IMR-90 (cell line): ENCODE data around the gene OSBPL9. TPM values are rescaled to one million over a fixed set of nuclear protein-coding genes. Genes with fewer than 3 reads are reported as not detected.

Source experiments
- ATAC-seq: fragments of 200-7000 bp; cut with Tn5 transposase; 2 replicates; pipeline ENCODE4 v1.9.1; 2020; ENCODE audit warnings: low read depth, mild to moderate bottlenecking, moderate library complexity
- BruUV-seq: library from RNA; stranded (reverse); fragments of 400-500 nt; replicated peaks from 2 replicates; lab custom pipeline; 2021; lab: Mats Ljungman, UMichigan
- CTCF ChIA-PET: fragments of 300-600 bp; formaldehyde crosslinking; extraction: SDS; loops from one replicate; lab custom pipeline; 2021; ENCODE audit warnings: antibody characterized with exemption; lab: Yijun Ruan, JAX
- POLR2A ChIA-PET: fragments of 300-600 bp; sonication (Branson Sonifier 250); formaldehyde crosslinking; loops from one replicate; lab custom pipeline; 2022; ENCODE audit warnings: antibody characterized with exemption; ENCODE audit not compliant: unreplicated experiment; lab: Charles Lee
- DNase-seq: peaks from one replicate; pipeline ENCODE4 v3.0.0; 2013
- H2AFZ ChIP-seq: replicated peaks from 2 replicates; pipeline ENCODE3; 2013; ENCODE audit warnings: low read length, mild to moderate bottlenecking; ENCODE audit not compliant: poor library complexity
- H2AK5ac ChIP-seq: 2 replicates; pipeline ENCODE4 v1.6.1; 2013; ENCODE audit warnings: low read depth, low read length, inconsistent platforms
- H2AK9ac ChIP-seq: replicated peaks from 2 replicates; pipeline ENCODE3; 2013; ENCODE audit warnings: mild to moderate bottlenecking, low read depth, low read length, moderate library complexity; ENCODE audit not compliant: poor library complexity
- H2BK120ac ChIP-seq: 2 replicates; pipeline ENCODE4 v1.6.1; 2013; ENCODE audit warnings: low read depth, low read length, inconsistent platforms
- H2BK15ac ChIP-seq: 3 replicates; pipeline ENCODE4 v1.6.1; 2013; ENCODE audit warnings: low read depth, low read length, inconsistent platforms
- H2BK20ac ChIP-seq: 2 replicates; pipeline ENCODE4 v1.6.1; 2013; ENCODE audit warnings: low read depth, mild to moderate bottlenecking, inconsistent platforms, low read length, moderate library complexity
- H2BK5ac ChIP-seq: 2 replicates; pipeline ENCODE4 v1.6.1; 2013; ENCODE audit warnings: mild to moderate bottlenecking, low read depth, low read length, inconsistent platforms; ENCODE audit not compliant: poor library complexity, severe bottlenecking
- H3K14ac ChIP-seq: replicated peaks from 2 replicates; pipeline ENCODE4 v1.6.1; 2013; ENCODE audit warnings: low read depth, low read length, inconsistent platforms
- H3K18ac ChIP-seq: 2 replicates; pipeline ENCODE4 v1.6.1; 2013; ENCODE audit warnings: low read depth, low read length, control low read depth
- H3K23ac ChIP-seq: 2 replicates; pipeline ENCODE4 v1.6.1; 2013; ENCODE audit warnings: low read depth, low read length, inconsistent platforms
- H3K27ac ChIP-seq: 2 replicates; pipeline ENCODE4 v1.5.1; 2013; ENCODE audit warnings: mild to moderate bottlenecking, control low read depth, low read length; ENCODE audit not compliant: insufficient read depth
- H3K27me3 ChIP-seq: 2 replicates; pipeline ENCODE4 v1.6.1; 2013; ENCODE audit warnings: low read length; ENCODE audit not compliant: control insufficient read depth, insufficient read depth
- H3K36me3 ChIP-seq: 2 replicates; pipeline ENCODE4 v1.6.1; 2013; ENCODE audit warnings: low read length, mixed read lengths; ENCODE audit not compliant: control insufficient read depth, insufficient read depth
- H3K4ac ChIP-seq: 2 replicates; pipeline ENCODE4 v1.6.1; 2013; ENCODE audit warnings: low read depth, low read length, inconsistent platforms
- H3K4me1 ChIP-seq: 2 replicates; pipeline ENCODE4 v1.6.1; 2013; ENCODE audit warnings: low read length, mixed read lengths; ENCODE audit not compliant: control insufficient read depth, insufficient read depth
- H3K4me2 ChIP-seq: 2 replicates; pipeline ENCODE4 v1.6.1; 2013; ENCODE audit warnings: low read depth, mild to moderate bottlenecking, control low read depth, low read length, moderate library complexity
- H3K4me3 ChIP-seq: 2 replicates; pipeline ENCODE4 v1.5.1; 2013; ENCODE audit warnings: low read depth, mild to moderate bottlenecking, control low read depth, low read length, moderate library complexity; ENCODE audit not compliant: insufficient read depth
- H3K56ac ChIP-seq: 2 replicates; pipeline ENCODE4 v1.6.1; 2013; ENCODE audit warnings: low read length, inconsistent platforms; ENCODE audit not compliant: insufficient read depth; ENCODE audit errors: extremely low read depth
- H3K79me1 ChIP-seq, 2 experiments: 2 replicates each; pipeline ENCODE4 v1.6.1; 2013; ENCODE audit warnings: low read length in 2 of 2, inconsistent platforms in 1 of 2, low read depth in 1 of 2
- H3K9ac ChIP-seq: 2 replicates; pipeline ENCODE4 v1.6.1; 2013; ENCODE audit warnings: low read depth, low read length, control low read depth
- H3K9me1 ChIP-seq: 2 replicates; pipeline ENCODE4 v1.6.1; 2013; ENCODE audit warnings: low read length, inconsistent platforms; ENCODE audit not compliant: insufficient read depth
- H3K9me3 ChIP-seq: 2 replicates; pipeline ENCODE4 v1.6.1; 2013; ENCODE audit warnings: low read length; ENCODE audit not compliant: control insufficient read depth, insufficient read depth
- H4K20me1 ChIP-seq: 2 replicates; pipeline ENCODE4 v1.6.1; 2013; ENCODE audit warnings: low read length, inconsistent platforms; ENCODE audit not compliant: insufficient read depth
- H4K5ac ChIP-seq: 2 replicates; pipeline ENCODE4 v1.6.1; 2013; ENCODE audit warnings: mild to moderate bottlenecking, low read depth, low read length, control low read depth
- H4K8ac ChIP-seq, 2 experiments: 2 replicates each; pipeline ENCODE4 v1.6.1; 2013; ENCODE audit warnings: low read depth in 2 of 2, low read length in 2 of 2, control low read depth in 1 of 2, inconsistent platforms in 1 of 2
- H4K91ac ChIP-seq: 2 replicates; pipeline ENCODE4 v1.6.1; 2013; ENCODE audit warnings: low read depth, low read length, inconsistent platforms; ENCODE audit not compliant: insufficient read depth
- MXI1 ChIP-seq: IDR thresholded peaks from 2 replicates; pipeline ENCODE4 v1.6.1; 2012; ENCODE audit warnings: low read depth, mild to moderate bottlenecking, low read length, moderate library complexity, borderline replicate concordance
- RAD21 ChIP-seq: IDR thresholded peaks from 2 replicates; pipeline ENCODE4 v1.6.1; 2012; ENCODE audit warnings: low read length, improper control_type of control experiment
- RFX5 ChIP-seq: IDR thresholded peaks from 2 replicates; pipeline ENCODE4 v1.8.0; 2012; ENCODE audit warnings: low read depth, mild to moderate bottlenecking, low read length, moderate library complexity
- WGBS, 2 experiments: methylation state at CpG; one replicate each; pipeline versions ENCODE4 v1.1.5 to v1.1.7; 2013; ENCODE audit warnings: missing lambda C conversion rate in 2 of 2; ENCODE audit not compliant: insufficient read length in 1 of 2; ENCODE audit errors: extremely low coverage in 2 of 2; 5-methylcytosine and 5-hydroxymethylcytosine counted together
- dilution Hi-C: fragments of 300-500 bp; cut with HindIII; formaldehyde crosslinking; loops from one replicate; pipeline ENCODE4 v1.14.3; 2018; ENCODE audit warnings: low sequenced_read_pairs; ENCODE audit not compliant: unreplicated experiment
- in situ Hi-C: fragments of 300-500 bp; cut with MboI; formaldehyde crosslinking; loops from 3 replicates; pipeline ENCODE4 v1.14.3; 2019; ENCODE audit warnings: low sequenced_read_pairs, inconsistent platforms, mixed read lengths
- intact Hi-C: fragments of 100-400 bp; cut with micrococcal nuclease; formaldehyde crosslinking; loops from 2 replicates; pipeline ENCODE4 v1.10.0; 2022
- polyA plus RNA-seq, 3 experiments: library from polyadenylated mRNA; depleted of rRNA; stranded (reverse); fragments of >200 nt; gene quantifications; 2 replicates each; pipeline ENCODE4 v1.2.3, GENCODE V29; 2012; ENCODE audit warnings: low replicate concordance in 1 of 3
- total RNA-seq: library from RNA; depleted of rRNA; stranded (reverse); fragments of >200 nt; gene quantifications from 2 replicates; pipeline ENCODE4 v1.2.3, GENCODE V29; 2012

OSBPL9 gene
- total and polyA plus RNA-seq, 2 of the 4 experiments (the other 2 are of a cell fraction): 51.4 to 127 TPM

DNA sequence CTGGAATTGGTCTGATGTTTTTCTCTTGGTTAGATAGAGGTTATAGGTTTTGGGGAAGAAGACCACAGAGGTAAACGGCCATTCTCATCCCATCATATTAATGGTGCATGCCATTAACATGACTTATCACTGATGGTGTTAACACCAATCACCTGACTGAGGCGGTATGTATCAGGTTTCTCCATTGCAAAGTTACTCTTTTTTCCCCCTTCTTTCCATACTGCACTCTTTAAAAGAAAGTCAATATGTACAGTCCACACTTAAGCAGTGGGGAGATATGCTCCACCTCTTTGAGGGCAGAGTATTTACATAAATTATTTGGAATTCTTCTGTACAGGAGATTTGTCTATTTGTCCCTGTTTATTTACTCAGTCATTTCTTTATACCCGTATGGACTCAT lies 35.7 kb upstream of the OSBPL9 start:
- Histone ChIP-seq H2AK5ac (no peak overlapping the region), H3K9ac (no peak overlapping the region), H3K27ac (no peak overlapping the region), H2AFZ (no peak overlapping the region), H4K20me1 (no peaks in the 10 kb centered on the region), H3K9me1 (peaks cover 7% of the 10 kb centered on the region; the same call in 1 of the 2 replicates), H3K14ac (no peak overlapping the region), H4K5ac (no peak overlapping the region), H3K18ac (no peak overlapping the region), H3K79me1 (no peaks in the 10 kb centered on the region), H3K27me3 (no peaks in the 10 kb centered on the region), H3K56ac (no peak overlapping the region), H3K4me3 (no peak overlapping the region), H4K91ac (no peak overlapping the region), H2BK5ac (no peak overlapping the region), H3K4me2 (no peak overlapping the region), H4K8ac (no peak overlapping the region), H3K36me3 (no peaks in the 10 kb centered on the region), H2AK9ac (no peak overlapping the region), H2BK15ac (no peak overlapping the region), H3K4me1 (0 out of 2 replicates have a peak, but pooled peaks cover 2% of the 10 kb centered on the region), H3K4ac (no peak overlapping the region), H3K9me3 (no peaks in the 10 kb centered on the region), H3K23ac (no peak overlapping the region), H2BK120ac (no peak overlapping the region), H2BK20ac (no peak overlapping the region)
- dilution Hi-C loops: no loop called here
- BruUV-seq: no TSS peak
- intact Hi-C loops: no loop called here
- no peak for ATAC-seq
- in situ Hi-C loops: no loop called here
- CTCF ChIA-PET: no interaction called here
- no peak for DNase-seq
- no CpG with 5 or more reads among the region's 3 CpGs for WGBS, 2 experiments
- TF ChIP-seq RAD21: no peak
- no peak for TF ChIP-seq RFX5
- TF ChIP-seq MXI1: no peak
- POLR2A ChIA-PET: no interaction called here
